ENCODE measurements around the gene EMX1. TPM values are rescaled to one million over a fixed set of nuclear protein-coding genes. Genes with fewer than 3 reads are reported as not detected.

The EMX1 gene
- total RNA-seq, 1 experiment from 2014 or later, result 0.72 TPM

GRCh38 chr2:72911256-72911655 lies 6.1 kb upstream of the EMX1 start:
- Histone ChIP-seq H2BK20ac (ENCODE audit: low read depth, low read length, poor library complexity, severe bottlenecking) (no peak overlapping the region), H3K27ac (ENCODE audit: insufficient read length, low read depth, low read length) (no peak overlapping the region), H2BK15ac (ENCODE audit: low read depth, low read length) (no peak overlapping the region), H3K14ac (ENCODE audit: insufficient read depth, low read length) (no peak overlapping the region), H3K9me3 (ENCODE audit: control insufficient read depth, low read depth, low read length) (no peaks in the 10 kb centered on the region), H3K23me2 (ENCODE audit: insufficient read length, low read depth, low read length, poor library complexity, severe bottlenecking) (peaks cover 9% of the 10 kb centered on the region), H3K4ac (ENCODE audit: low read depth, low read length) (no peak overlapping the region), H4K20me1 (ENCODE audit: control insufficient read depth, insufficient read depth, insufficient read length) (no peaks in the 10 kb centered on the region), H2BK120ac (ENCODE audit: low read depth, low read length, poor library complexity, severe bottlenecking) (no peak overlapping the region), H3K79me2 (ENCODE audit: insufficient read depth, low read length) (no peaks in the 10 kb centered on the region), H3T11ph (ENCODE audit: low read length) (no peak overlapping the region), H2AK5ac (ENCODE audit: insufficient read length, low read length) (no peak overlapping the region), H3K23ac (ENCODE audit: insufficient read length, low read depth, low read length) (no peak overlapping the region), H3K9ac (ENCODE audit: extremely low read depth, insufficient read length, low read length) (no peak overlapping the region), H3K4me2 (ENCODE audit: insufficient read depth, insufficient read length, low read length) (no peak overlapping the region), H2AFZ (ENCODE audit: low read length) (no peak overlapping the region), H3K18ac (ENCODE audit: insufficient read length, low read depth, low read length) (no peak overlapping the region), H2BK12ac (ENCODE audit: insufficient read length, low read depth, low read length) (no peak overlapping the region), H4K91ac (ENCODE audit: insufficient read length, low read depth, low read length) (no peak overlapping the region), H3K79me1 (ENCODE audit: insufficient read depth, low read depth, low read length, poor library complexity, severe bottlenecking) (no peaks in the 10 kb centered on the region), H3K4me1 (ENCODE audit: insufficient read depth, low read length) (peaks cover 6% of the 10 kb centered on the region; the same call in 1 of the 2 replicates), H3K56ac (ENCODE audit: insufficient read length, low read depth, low read length) (no peak overlapping the region), H3K27me3 (ENCODE audit: insufficient read depth, low read length) (peaks cover 40% of the 10 kb centered on the region), H4K8ac (replicated peaks; ENCODE audit: insufficient read length, low read depth, low read length) (no peak overlapping the region), H2BK5ac (ENCODE audit: insufficient read length, low read length) (no peak overlapping the region), H4K5ac (ENCODE audit: insufficient read length, low read depth, low read length) (no peak overlapping the region)
- Mint-ChIP-seq H3K4me3 (no peak overlapping the region), H3K27ac (no peak overlapping the region), H3K9me3 (peaks cover 3 to 4% of the 10 kb centered on the region in 2 experiments), H3K27me3 (ENCODE audit: low read depth) (peaks cover 98% of the 10 kb centered on the region), H3K4me1 (peaks cover 18 to 26% of the 10 kb centered on the region in 2 experiments), H3K36me3 (ENCODE audit: insufficient read depth in 1 of 3, low read depth in 3 of 3) (peaks cover 0 to 2% (median 0%) of the 10 kb centered on the region in 3 experiments; a peak in 1 of 7 replicates)
- no peak for DNase-seq
- TF ChIP-seq CTCF (conservative IDR thresholded peaks at IDR 0.05), result no peak
- no CpG with 5 or more reads among the region's 1 CpG for WGBS (ENCODE audit: extremely low coverage, insufficient read length, low lambda C conversion rate)
